Trophoblast cell (in vitro differentiated cells and primary cell): Measurements from ENCODE around the gene COL4A5.

Source experiments
- DNase-seq, 2 donors: peaks; one replicate each; pipeline ENCODE4 v3.0.0-alpha.2; 2016
- H2AFZ ChIP-seq: 2 replicates; pipeline ENCODE4 v1.6.1; 2013; ENCODE audit warnings: low read length, moderate library complexity, mild to moderate bottlenecking; ENCODE audit not compliant: insufficient read depth, poor library complexity
- H2AK5ac ChIP-seq: 2 replicates; pipeline ENCODE4 v1.6.1; 2013; ENCODE audit warnings: mild to moderate bottlenecking, low read length
- H2BK120ac ChIP-seq: 2 replicates; pipeline ENCODE4 v1.6.1; 2013; ENCODE audit warnings: low read length, mild to moderate bottlenecking, moderate library complexity; ENCODE audit not compliant: insufficient read depth, poor library complexity
- H2BK12ac ChIP-seq: 2 replicates; pipeline ENCODE4 v1.6.1; 2013; ENCODE audit warnings: mild to moderate bottlenecking, low read length, moderate library complexity
- H2BK5ac ChIP-seq: 2 replicates; pipeline ENCODE4 v1.6.1; 2013; ENCODE audit warnings: low read length, low read depth, moderate library complexity, mild to moderate bottlenecking; ENCODE audit not compliant: poor library complexity
- H3K14ac ChIP-seq: 2 replicates; pipeline ENCODE4 v1.6.1; 2013; ENCODE audit warnings: mild to moderate bottlenecking, low read length
- H3K18ac ChIP-seq: 2 replicates; pipeline ENCODE4 v1.6.1; 2013; ENCODE audit warnings: mild to moderate bottlenecking, low read length
- H3K23ac ChIP-seq: 2 replicates; pipeline ENCODE4 v1.6.1; 2013; ENCODE audit warnings: low read length
- H3K27ac ChIP-seq: 2 replicates; pipeline ENCODE4 v1.5.1; 2013; ENCODE audit warnings: low read depth, mild to moderate bottlenecking, inconsistent platforms, low read length, moderate library complexity
- H3K27me3 ChIP-seq: 2 replicates; pipeline ENCODE4 v1.6.1; 2013; ENCODE audit warnings: inconsistent platforms, mild to moderate bottlenecking, low read length, moderate library complexity; ENCODE audit not compliant: insufficient read depth
- H3K36me3 ChIP-seq, 2 experiments: 1 replicate in 1 of 2; 2 replicates in 1 of 2; pipeline ENCODE4 v1.6.1; 2013; ENCODE audit warnings: low read length in 2 of 2, mild to moderate bottlenecking in 2 of 2, moderate library complexity in 1 of 2; ENCODE audit not compliant: insufficient read depth in 2 of 2, control insufficient read depth in 1 of 2
- H3K4ac ChIP-seq: 2 replicates; pipeline ENCODE4 v1.6.1; 2013; ENCODE audit warnings: low read depth, mild to moderate bottlenecking, low read length, moderate library complexity
- H3K4me1 ChIP-seq, 2 experiments: 1 replicate in 1 of 2; 2 replicates in 1 of 2; pipeline ENCODE4 v1.6.1; 2013; ENCODE audit warnings: low read length in 2 of 2, mild to moderate bottlenecking in 2 of 2, moderate library complexity in 1 of 2; ENCODE audit not compliant: insufficient read depth in 2 of 2, control insufficient read depth in 1 of 2
- H3K4me2 ChIP-seq: 2 replicates; pipeline ENCODE4 v1.6.1; 2013; ENCODE audit warnings: inconsistent platforms, mild to moderate bottlenecking, low read length, moderate library complexity
- H3K4me3 ChIP-seq: 2 replicates; pipeline ENCODE4 v1.5.1; 2013; ENCODE audit warnings: mild to moderate bottlenecking, low read depth, low read length, inconsistent platforms
- H3K79me1 ChIP-seq: one replicate; pipeline ENCODE4 v1.6.1; 2013; ENCODE audit warnings: low read length
- H3K79me2 ChIP-seq: 2 replicates; pipeline ENCODE4 v1.6.1; 2013; ENCODE audit warnings: low read length, mild to moderate bottlenecking; ENCODE audit not compliant: control insufficient read depth, insufficient read depth, poor library complexity
- H3K9ac ChIP-seq: 2 replicates; pipeline ENCODE4 v1.6.1; 2013; ENCODE audit warnings: mild to moderate bottlenecking, low read length
- H3K9me3 ChIP-seq: 2 replicates; pipeline ENCODE4 v1.6.1; 2013; ENCODE audit warnings: low read depth, mild to moderate bottlenecking, control low read depth, inconsistent platforms, low read length; ENCODE audit not compliant: insufficient read depth
- H4K12ac ChIP-seq: 2 replicates; pipeline ENCODE4 v1.6.1; 2013; ENCODE audit warnings: low read depth, mild to moderate bottlenecking, low read length, moderate library complexity
- H4K8ac ChIP-seq: 2 replicates; pipeline ENCODE4 v1.6.1; 2013; ENCODE audit warnings: low read depth, mild to moderate bottlenecking, low read length, moderate library complexity
- H4K91ac ChIP-seq: one replicate; pipeline ENCODE4 v1.6.1; 2013; ENCODE audit warnings: low read depth, mild to moderate bottlenecking, low read length, moderate library complexity
- WGBS: extraction: QIAGEN DNeasy Blood & Tissue Kit; methylation state at CpG from one replicate; pipeline ENCODE4 v1.1.7; 2013; ENCODE audit warnings: missing lambda C conversion rate; ENCODE audit not compliant: insufficient read length, insufficient coverage; ENCODE audit errors: extremely low coverage; 5-methylcytosine and 5-hydroxymethylcytosine counted together

The COL4A5 gene

GRCh38 chrX:108712886-108713285 is 273.2 kb downstream of the COL4A5 start:
- Histone ChIP-seq H2BK5ac (no peak overlapping the region), H3K4ac (no peak overlapping the region), H3K9me3 (no peaks in the 10 kb centered on the region), H2BK12ac (no peak overlapping the region), H3K23ac (no peak overlapping the region), H3K79me1 (no peaks in the 10 kb centered on the region), H3K27ac (no peak overlapping the region), H2BK120ac (no peak overlapping the region), H4K12ac (no peak overlapping the region), H3K27me3 (no peaks in the 10 kb centered on the region), H3K9ac (no peak overlapping the region), H3K4me2 (no peak overlapping the region), H3K18ac (no peak overlapping the region), H3K36me3 (no peaks in the 10 kb centered on the region), H4K8ac (no peak overlapping the region), H4K91ac (no peak overlapping the region), H3K4me3 (no peak overlapping the region), H3K79me2 (no peaks in the 10 kb centered on the region), H3K4me1 (no peaks in the 10 kb centered on the region), H3K14ac (no peak overlapping the region), H2AFZ (no peak overlapping the region), H2AK5ac (no peak overlapping the region)
- DNase-seq, result no peak
- WGBS, result no CpG with 5 or more reads among the region's 1 CpG

GRCh38 chrX:108722561-108722960 is 282.9 kb downstream of the COL4A5 start:
- Histone ChIP-seq H3K4me3 (no peak overlapping the region), H3K9me3 (no peaks in the 10 kb centered on the region), H3K4me2 (no peak overlapping the region), H3K27me3 (no peaks in the 10 kb centered on the region), H2BK120ac (no peak overlapping the region), H3K18ac (no peak overlapping the region), H2AFZ (no peak overlapping the region), H3K79me1 (no peaks in the 10 kb centered on the region), H3K4ac (no peak overlapping the region), H4K91ac (no peak overlapping the region), H3K79me2 (no peaks in the 10 kb centered on the region), H3K23ac (no peak overlapping the region), H3K14ac (no peak overlapping the region), H3K36me3 (no peaks in the 10 kb centered on the region), H2BK12ac (no peak overlapping the region), H2AK5ac (no peak overlapping the region), H3K9ac (no peak overlapping the region), H3K4me1 (no peaks in the 10 kb centered on the region), H2BK5ac (no peak overlapping the region), H3K27ac (no peak overlapping the region), H4K8ac (no peak overlapping the region), H4K12ac (no peak overlapping the region)
- no peak for DNase-seq
- no CpG with 5 or more reads among the region's 2 CpGs for WGBS

GRCh38 chrX:108726748-108727147 is 287.1 kb downstream of the COL4A5 start:
- Histone ChIP-seq H3K79me2 (no peaks in the 10 kb centered on the region), H3K4me1 (no peaks in the 10 kb centered on the region), H3K23ac (no peak overlapping the region), H3K36me3 (no peaks in the 10 kb centered on the region), H3K9ac (no peak overlapping the region), H4K12ac (no peak overlapping the region), H4K91ac (no peak overlapping the region), H3K9me3 (no peaks in the 10 kb centered on the region), H3K79me1 (no peaks in the 10 kb centered on the region), H3K14ac (no peak overlapping the region), H2BK120ac (no peak overlapping the region), H2AFZ (no peak overlapping the region), H2BK5ac (no peak overlapping the region), H4K8ac (no peak overlapping the region), H3K4me2 (no peak overlapping the region), H3K27ac (no peak overlapping the region), H3K4me3 (no peak overlapping the region), H3K4ac (no peak overlapping the region), H2BK12ac (no peak overlapping the region), H2AK5ac (no peak overlapping the region), H3K18ac (no peak overlapping the region), H3K27me3 (peaks cover 6% of the 10 kb centered on the region)
- DNase-seq, result no peak
- WGBS, result no CpG with 5 or more reads among the region's 3 CpGs

GRCh38 chrX:108731153-108731552 is 291.5 kb downstream of the COL4A5 start:
- no peak for DNase-seq
- Histone ChIP-seq H3K14ac (no peak overlapping the region), H3K4ac (no peak overlapping the region), H3K9ac (no peak overlapping the region), H2AK5ac (no peak overlapping the region), H2BK120ac (no peak overlapping the region), H3K79me2 (no peaks in the 10 kb centered on the region), H3K18ac (no peak overlapping the region), H3K4me3 (no peak overlapping the region), H3K36me3 (no peaks in the 10 kb centered on the region), H4K91ac (no peak overlapping the region), H3K4me2 (no peak overlapping the region), H3K79me1 (no peaks in the 10 kb centered on the region), H2AFZ (no peak overlapping the region), H3K27ac (no peak overlapping the region), H3K4me1 (no peaks in the 10 kb centered on the region), H2BK12ac (no peak overlapping the region), H4K12ac (no peak overlapping the region), H4K8ac (no peak overlapping the region), H3K9me3 (no peaks in the 10 kb centered on the region), H2BK5ac (no peak overlapping the region), H3K23ac (no peak overlapping the region), H3K27me3 (peaks cover 31% of the 10 kb centered on the region)
- WGBS, result no CpG with 5 or more reads among the region's 2 CpGs
